ENCODE results near the gene ARFIP2. TPM values are rescaled to one million over a fixed set of nuclear protein-coding genes. Genes with fewer than 3 reads are reported as not detected.
A peak's percentile ranks its signal among the peaks of the same experiment; 100 is the strongest.

ARFIP2 gene
- total RNA-seq, 2 donors from 2014 or later: 47.1 to 59.9 TPM

- DNase-seq (ENCODE audit: low spot score in 2 of 2): no peak
Measured at GRCh38 chr11:6488821-6489220, 7.7 kb upstream of the ARFIP2 start.

GRCh38 chr11:6488342-6488741, 7.2 kb upstream of the ARFIP2 start:
- ATAC-seq: no peak
- peaks cover 3% of the 10 kb centered on the region in 2 donors for H3K36me3 Mint-ChIP-seq
- DNase-seq (ENCODE audit: low spot score in 2 of 2): no peak
- no peaks in the 10 kb centered on the region for H3K9me3 Mint-ChIP-seq
- H3K27ac Mint-ChIP-seq: peak overlapping the region in 1 of 2 donors; percentile 16

More at GRCh38 chr11:6488821-6489220, 7.7 kb upstream of the ARFIP2 start:
- no peak for ATAC-seq
- Mint-ChIP-seq H3K27ac (no peak overlapping the region), H3K9me3 (no peaks in the 10 kb centered on the region), H3K36me3 (no peaks in the 10 kb centered on the region)

DNA sequence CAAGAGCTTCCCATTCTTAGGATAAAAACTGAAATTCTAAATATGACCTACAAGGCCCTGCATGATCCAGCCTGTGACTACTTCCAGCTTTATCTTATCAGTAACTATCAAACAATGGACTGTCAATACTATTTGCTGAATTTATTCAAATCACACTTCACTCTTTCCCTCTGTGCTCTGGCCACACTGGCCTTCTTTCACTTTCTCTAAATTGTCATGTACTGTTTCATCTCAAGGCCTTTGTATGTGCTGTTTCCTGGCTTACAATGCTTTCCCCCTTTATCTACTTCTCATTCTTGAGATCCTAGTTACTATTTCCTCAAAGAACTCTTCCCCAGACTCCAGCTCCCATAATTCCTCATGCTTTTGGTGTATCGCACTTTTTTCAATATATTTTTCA, 5.8 kb upstream of the ARFIP2 start:
- Mint-ChIP-seq H3K27ac (no peak overlapping the region), H3K36me3 (peaks cover 14 to 16% of the 10 kb centered on the region in 2 donors), H3K9me3 (no peaks in the 10 kb centered on the region)
- DNase-seq (ENCODE audit: low spot score in 2 of 2) (no peak), ATAC-seq (no peak)

- Mint-ChIP-seq H3K27ac (no peak overlapping the region), H3K36me3 (peaks cover 14 to 22% of the 10 kb centered on the region in 2 donors), H3K9me3 (no peaks in the 10 kb centered on the region)
- ATAC-seq: no peak
- no peak for DNase-seq (ENCODE audit: low spot score in 2 of 2)
Measured at GRCh38 chr11:6486256-6486655, 5.1 kb upstream of the ARFIP2 start.

GRCh38 chr11:6485661-6486060, 4.5 kb upstream of the ARFIP2 start:
- Mint-ChIP-seq H3K36me3 (peaks cover 14 to 24% of the 10 kb centered on the region in 2 donors), H3K27ac (no peak overlapping the region), H3K9me3 (no peaks in the 10 kb centered on the region)
- no peak for ATAC-seq
- DNase-seq (ENCODE audit: low spot score in 2 of 2): no peak

DNA sequence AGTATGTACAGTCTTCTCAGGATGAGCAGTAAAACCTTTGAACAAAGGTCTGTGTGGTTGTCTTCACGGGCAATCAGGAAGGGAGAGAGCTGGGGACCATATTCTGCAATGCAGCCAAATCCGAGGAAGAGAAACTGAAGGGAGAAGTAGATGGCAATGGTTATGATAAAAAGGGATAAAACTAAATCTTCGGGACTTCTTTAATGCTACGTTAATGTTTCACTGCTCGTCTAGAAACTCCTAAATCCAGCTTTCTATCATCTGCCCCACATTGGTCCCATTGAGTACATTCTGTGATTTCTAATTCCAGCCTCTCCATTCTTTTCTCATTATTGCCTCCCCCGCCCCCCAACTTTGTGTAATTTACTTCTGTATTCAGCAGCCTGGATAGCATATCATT, 1.9 kb upstream of the ARFIP2 start:
- no peak for DNase-seq (ENCODE audit: low spot score in 2 of 2)
- Mint-ChIP-seq H3K27ac (peak overlapping the region; percentile 97 to 99), H3K36me3 (peaks cover 14 to 24% of the 10 kb centered on the region in 2 donors), H3K9me3 (no peaks in the 10 kb centered on the region)
- ATAC-seq: no peak

DNA sequence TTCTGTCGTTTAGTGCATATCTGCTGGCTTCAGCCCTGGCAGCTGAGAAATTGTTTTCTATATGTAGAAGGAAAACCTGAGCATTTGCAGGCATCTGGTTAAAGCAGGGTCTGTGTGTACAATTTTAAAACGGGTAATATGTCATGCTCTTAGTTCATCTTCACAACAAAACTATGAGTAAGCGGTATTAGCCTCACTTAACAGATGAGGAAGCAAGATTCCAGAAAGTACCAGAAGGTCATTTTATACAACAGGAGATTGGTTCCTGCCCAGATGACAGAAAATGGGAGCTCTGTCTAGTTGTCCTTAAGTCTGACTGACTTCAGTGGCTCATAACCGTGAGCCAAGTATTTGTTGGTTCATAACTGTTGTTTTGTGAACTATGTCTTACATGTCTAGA, 1.3 kb upstream of the ARFIP2 start:
- no peaks in the 10 kb centered on the region for H3K9me3 Mint-ChIP-seq
- no peak for ATAC-seq
- DNase-seq (ENCODE audit: low spot score in 2 of 2): no peak
- peak overlapping the region; percentile 97 to 99 for H3K27ac Mint-ChIP-seq
- H3K36me3 Mint-ChIP-seq: peaks cover 14 to 24% of the 10 kb centered on the region in 2 donors

DNA sequence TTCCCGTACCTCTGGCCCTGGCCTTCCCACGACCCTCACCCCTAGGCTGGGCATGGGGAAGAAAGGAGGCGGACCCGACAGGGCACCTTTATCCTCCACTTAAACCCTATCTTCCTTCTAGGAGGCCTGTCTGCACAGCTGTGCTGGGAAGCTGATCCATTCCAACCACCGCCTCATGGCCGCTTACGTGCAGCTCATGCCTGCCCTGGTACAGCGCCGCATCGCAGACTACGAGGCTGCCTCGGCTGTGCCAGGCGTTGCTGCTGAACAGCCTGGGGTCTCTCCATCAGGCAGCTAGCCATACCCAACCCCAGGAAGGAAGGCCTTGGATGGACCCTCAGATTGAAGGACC, 769 bp upstream of the ARFIP2 start:
- ATAC-seq: peak in 1 of 2 donors; percentile 2
- Mint-ChIP-seq H3K27ac (peak overlapping the region; percentile 97 to 99), H3K9me3 (no peaks in the 10 kb centered on the region), H3K36me3 (peaks cover 14 to 24% of the 10 kb centered on the region in 2 donors)
- peak in 1 of 2 donors; percentile 55 for DNase-seq (ENCODE audit: low spot score in 2 of 2)

- H3K27ac Mint-ChIP-seq: peak overlapping the region; percentile 97 to 99
- no peak for DNase-seq (ENCODE audit: low spot score in 2 of 2)
- H3K36me3 Mint-ChIP-seq: peaks cover 14 to 24% of the 10 kb centered on the region in 2 donors
- no peak for ATAC-seq
- H3K9me3 Mint-ChIP-seq: no peaks in the 10 kb centered on the region
Measured at GRCh38 chr11:6480299-6480914, 724 bp downstream of the ARFIP2 start.

DNA sequence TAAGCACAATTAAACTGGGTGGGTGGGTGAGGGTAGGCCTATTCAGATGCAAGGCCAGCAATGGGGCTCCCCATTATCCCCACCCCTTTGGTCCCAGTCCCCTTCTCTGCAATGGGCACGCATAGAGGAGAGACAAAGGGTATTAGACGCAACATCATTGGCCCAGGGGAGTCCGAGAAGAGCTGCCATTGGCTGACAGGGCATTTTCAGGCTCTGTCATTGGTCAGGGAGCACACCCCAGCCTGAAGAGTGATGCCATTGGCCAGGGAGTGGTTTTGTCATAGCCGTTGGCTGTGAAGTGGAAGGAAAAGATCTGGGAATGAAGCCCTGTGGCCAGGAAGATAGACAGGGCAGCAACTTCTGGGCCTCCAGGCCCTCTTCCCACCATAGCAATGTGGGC, 4.6 kb downstream of the ARFIP2 start:
- Mint-ChIP-seq H3K9me3 (no peaks in the 10 kb centered on the region), H3K36me3 (peaks cover 0 to 4% of the 10 kb centered on the region in 2 donors), H3K27ac (no peak overlapping the region)
- DNase-seq (ENCODE audit: low spot score in 2 of 2) (no peak), ATAC-seq (no peak)

DNA sequence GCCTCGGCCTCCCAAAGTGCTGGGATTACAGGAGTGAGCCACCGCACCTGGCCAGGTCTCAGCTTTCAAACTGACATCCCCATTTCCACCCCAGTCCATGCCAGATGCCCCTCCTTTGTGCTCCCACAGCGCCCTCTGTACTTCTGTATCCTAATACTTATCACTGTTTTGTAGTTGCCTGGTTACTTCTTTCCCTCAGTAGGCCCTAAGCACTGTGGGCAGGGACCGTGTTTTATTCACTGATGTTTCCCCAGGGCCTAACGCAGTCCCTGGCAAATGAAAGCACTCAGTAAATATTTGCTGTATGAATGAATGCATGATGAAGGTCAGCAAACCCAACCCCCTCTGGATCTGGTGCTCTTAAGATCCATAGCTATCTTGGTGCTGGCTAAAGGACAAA, 5.2 kb downstream of the ARFIP2 start:
- ATAC-seq (no peak), DNase-seq (ENCODE audit: low spot score in 2 of 2) (no peak)
- peak overlapping the region in 1 of 2 donors; percentile 55 for H3K27ac Mint-ChIP-seq
- no peaks in the 10 kb centered on the region for H3K9me3 Mint-ChIP-seq
- no peaks in the 10 kb centered on the region for H3K36me3 Mint-ChIP-seq

GRCh38 chr11:6474806-6475500, 6.2 kb downstream of the ARFIP2 start:
- Mint-ChIP-seq H3K27ac (peak overlapping the region in 1 of 2 donors; percentile 55), H3K36me3 (no peaks in the 10 kb centered on the region)
- no peak for DNase-seq (ENCODE audit: low spot score in 2 of 2)

GRCh38 chr11:6474413-6474792, 6.7 kb downstream of the ARFIP2 start:
- Mint-ChIP-seq H3K36me3 (no peaks in the 10 kb centered on the region), H3K27ac (peak overlapping the region in 1 of 2 donors; percentile 53), H3K9me3 (no peaks in the 10 kb centered on the region)
- ATAC-seq (no peak), DNase-seq (ENCODE audit: low spot score in 2 of 2) (no peak)

More at GRCh38 chr11:6474806-6475500, 6.2 kb downstream of the ARFIP2 start:
- no peak for ATAC-seq
- no peaks in the 10 kb centered on the region for H3K9me3 Mint-ChIP-seq

GRCh38 chr11:6473451-6474412, 7.4 kb downstream of the ARFIP2 start, which contains the start of gene TRIM3:
Gene TRIM3 (minus strand): TSS chr11:6473941. CDS start chr11:6465695, 8,246 bp downstream.
- Mint-ChIP-seq H3K36me3 (no peaks in the 10 kb centered on the region), H3K9me3 (no peaks in the 10 kb centered on the region), H3K27ac (peak within 1 kb of the TSS; percentile 18 to 53)
- ATAC-seq (peak; percentile 78 to 83), DNase-seq (ENCODE audit: low spot score in 2 of 2) (peak; percentile 38 to 70)

- Mint-ChIP-seq H3K36me3 (no peaks in the 10 kb centered on the region), H3K9me3 (no peaks in the 10 kb centered on the region), H3K27ac (no peak overlapping the region)
- DNase-seq (ENCODE audit: low spot score in 2 of 2) (no peak), ATAC-seq (peak in 1 of 2 donors; percentile 1)
Measured at GRCh38 chr11:6472934-6473333, 8.2 kb downstream of the ARFIP2 start.

DNA sequence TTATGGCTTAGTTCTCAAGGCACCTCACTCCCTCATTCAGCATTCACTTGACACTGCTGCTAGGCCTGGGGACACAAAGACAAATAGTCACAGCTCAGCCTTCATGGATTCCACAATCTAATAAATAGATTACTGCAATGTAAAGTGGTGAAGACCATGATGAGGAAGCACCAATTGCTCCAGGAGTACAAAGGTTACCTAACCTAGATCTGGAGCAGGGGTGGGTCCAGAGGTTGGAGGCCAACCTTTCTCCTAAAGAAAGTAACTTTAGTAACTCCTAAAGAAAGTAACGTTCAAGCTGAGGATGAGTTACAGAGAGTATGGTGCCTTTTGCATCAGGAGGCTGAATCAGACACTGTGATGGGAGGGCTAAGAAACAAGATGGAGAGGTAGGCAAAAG, 11.5 kb downstream of the ARFIP2 start:
- no peaks in the 10 kb centered on the region for H3K36me3 Mint-ChIP-seq
- no peaks in the 10 kb centered on the region for H3K9me3 Mint-ChIP-seq
- H3K27ac Mint-ChIP-seq: no peak overlapping the region
- DNase-seq (ENCODE audit: low spot score in 2 of 2) (no peak), ATAC-seq (no peak)

All from activated naive CD4-positive, alpha-beta T cell treated with anti-CD3 and anti-CD28 coated beads, Interleukin-2, amount 50 U/mL, for 72 hours (primary cell).